ENCODE data around the gene MTOR. TPM values are rescaled to one million over a fixed set of nuclear protein-coding genes. Genes with fewer than 3 reads are reported as not detected.
"Not testable (repeated sequence)": the region's sequence is repeated elsewhere in the genome, so short reads cannot be mapped to it uniquely, and the experiment has no call there.

MTOR gene
- total and polyA plus RNA-seq, 2 of the 8 experiments (the other 6 are each of a cell fraction or from before 2014, with no cell fraction given): 44.2 to 76.8 TPM

DNA sequence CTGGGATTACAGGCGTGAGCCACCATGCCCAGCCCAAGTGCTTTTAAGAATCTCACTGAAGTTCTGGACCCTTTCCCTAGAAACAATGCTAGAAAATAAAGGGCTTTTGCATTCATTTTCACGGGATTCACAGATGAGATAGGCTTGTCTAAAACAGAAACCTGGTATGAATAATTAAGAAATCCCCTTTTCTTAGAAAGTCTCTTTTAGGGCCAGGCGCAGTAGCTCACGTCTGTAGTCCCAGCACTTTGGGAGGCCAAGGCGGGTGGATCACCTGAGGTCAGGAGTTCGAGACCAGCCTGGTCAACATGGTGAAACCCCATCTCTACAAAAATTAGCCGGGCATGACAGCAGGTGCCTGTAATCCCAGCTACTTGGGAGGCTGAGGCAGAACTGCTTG, 189.0 kb downstream of the MTOR start:
- H2AFZ ChIP-seq (ENCODE audit: low read length); H2BK120ac ChIP-seq (replicated peaks; ENCODE audit: low read depth, low read length); H3K23ac ChIP-seq (ENCODE audit: insufficient read length); H3K56ac ChIP-seq (replicated peaks; ENCODE audit: insufficient read length, low read depth, low read length); FAIRE-seq; H2BK20ac ChIP-seq (ENCODE audit: low read length); H3K4me3 ChIP-seq (ENCODE audit: extremely low read depth in 1 of 4, insufficient read depth in 2 of 4, low read depth in 3 of 4, low read length in 4 of 4); H3K79me1 ChIP-seq (ENCODE audit: low read depth, low read length); H2BK12ac ChIP-seq (ENCODE audit: low read depth, low read length); H2BK5ac ChIP-seq (ENCODE audit: low read depth, low read length); H3K4me2 ChIP-seq (ENCODE audit: insufficient read depth in 1 of 2, low read depth in 2 of 2, low read length in 2 of 2); H3K14ac ChIP-seq (ENCODE audit: insufficient read length); H3K18ac ChIP-seq (ENCODE audit: extremely low read depth, low read length); H3K9me3 ChIP-seq (ENCODE audit: insufficient read depth in 2 of 2, low read depth in 1 of 2, low read length in 1 of 2); H3K4ac ChIP-seq (replicated peaks; ENCODE audit: insufficient read length, low read depth, low read length); H3K79me2 ChIP-seq (ENCODE audit: control insufficient read depth in 1 of 2, insufficient read depth in 2 of 2, low read length in 2 of 2); DNase-seq (ENCODE audit: low read depth in 1 of 2, low spot score in 2 of 2); H4K5ac ChIP-seq (ENCODE audit: insufficient read length, low read depth, low read length); H2BK15ac ChIP-seq (ENCODE audit: low read length); H2AK5ac ChIP-seq (ENCODE audit: low read depth, low read length); H3K23me2 ChIP-seq (ENCODE audit: low read depth, low read length); H4K91ac ChIP-seq (replicated peaks; ENCODE audit: insufficient read length, low read length); H3K4me1 ChIP-seq (replicated peaks in 1 of 4; ENCODE audit: control insufficient read depth in 3 of 4, insufficient read depth in 4 of 4, low read length in 3 of 4); H3K9ac ChIP-seq (replicated peaks in 1 of 4; ENCODE audit: extremely low read depth in 1 of 4, low read depth in 3 of 4, low read length in 3 of 4); H3K27ac ChIP-seq (ENCODE audit: low read depth, low read length); H4K8ac ChIP-seq (ENCODE audit: extremely low read depth, insufficient read depth, low read length); H3K27me3 ChIP-seq (replicated peaks in 1 of 4; ENCODE audit: control insufficient read depth in 3 of 4, extremely low read depth in 1 of 4, insufficient read depth in 3 of 4, low read length in 3 of 4): not testable (repeated sequence)
- CTCF ChIA-PET (ENCODE audit: partially characterized antibody): interaction anchor here (0.5 to 7.3 kb wide), 6 partner anchors 10 to 1449 kb away, joined by 3 to 58 read pairs (median 4); no protein-coding TSS in a partner anchor
- H4K20me1 ChIP-seq (replicated peaks in 1 of 2; ENCODE audit: control insufficient read depth in 1 of 2, insufficient read depth in 2 of 2, low read length in 2 of 2): peaks cover 0 to 14% of the 10 kb centered on the region in 2 experiments
- POLR2A ChIA-PET (ENCODE audit: partially characterized antibody): interaction anchor here (1.3 to 2.1 kb wide), 3 partner anchors 9 to 52 kb away, joined by 4 to 5 read pairs (median 4); no protein-coding TSS in a partner anchor
- H3K36me3 ChIP-seq (ENCODE audit: control insufficient read depth in 2 of 4, insufficient read depth in 4 of 4, low read length in 3 of 4): peaks cover 38 to 90% (median 78%) of the 10 kb centered on the region in 4 experiments
- 91% methylated on average over 7 of the region's 7 CpGs; no CpG with 5 or more reads in 1 of the 2 experiments for WGBS, 2 experiments (ENCODE audit: extremely low coverage in 1 of 2, insufficient coverage in 1 of 2, insufficient read length in 1 of 2, insufficient replicate concordance in 2 of 2, low coverage in 1 of 2, low lambda C conversion rate in 2 of 2, missing lambda C conversion rate in 1 of 2)

Measured in H1 (cell line).